ENCODE results near the gene GIMAP1.
"Not testable (repeated sequence)": the region's sequence is repeated elsewhere in the genome, so short reads cannot be mapped to it uniquely, and the experiment has no call there.

Gene GIMAP1

GRCh38 chr7:150716368-150716767, at the start of gene GIMAP1:
GIMAP1 (plus strand) TSS chr7:150716613; CDS start chr7:150719048, 2,435 bp downstream.
- no peak for DNase-seq (ENCODE audit: insufficient read length, low spot score)
- no peak for FAIRE-seq

- FAIRE-seq, result no peak
Measured at GRCh38 chr7:150668472-150668911, 47.9 kb upstream of the GIMAP1 start.

GRCh38 chr7:150668977-150669376, 47.4 kb upstream of the GIMAP1 start:
- FAIRE-seq (no peak), DNase-seq (ENCODE audit: insufficient read length, low spot score) (no peak)

More at GRCh38 chr7:150668472-150668911, 47.9 kb upstream of the GIMAP1 start:
- no peak for DNase-seq (ENCODE audit: insufficient read length, low spot score)

- FAIRE-seq; DNase-seq (ENCODE audit: insufficient read length, low spot score): not testable (repeated sequence)
Measured at GRCh38 chr7:150671798-150672585, 44.4 kb upstream of the GIMAP1 start.

- no peak for FAIRE-seq
- no peak for DNase-seq (ENCODE audit: insufficient read length, low spot score)
Measured at GRCh38 chr7:150675714-150676113, 40.7 kb upstream of the GIMAP1 start.

- not testable (repeated sequence) for DNase-seq (ENCODE audit: insufficient read length, low spot score); FAIRE-seq
Measured at GRCh38 chr7:150676276-150676675, 40.1 kb upstream of the GIMAP1 start.

- not testable (repeated sequence) for DNase-seq (ENCODE audit: insufficient read length, low spot score); FAIRE-seq
Measured at GRCh38 chr7:150676854-150677253, 39.6 kb upstream of the GIMAP1 start.

- FAIRE-seq, result not testable (repeated sequence)
Measured at GRCh38 chr7:150678601-150679000, 37.8 kb upstream of the GIMAP1 start.

GRCh38 chr7:150680364-150680763, 36.0 kb upstream of the GIMAP1 start:
- not testable (repeated sequence) for FAIRE-seq; DNase-seq (ENCODE audit: insufficient read length, low spot score)

More at GRCh38 chr7:150678601-150679000, 37.8 kb upstream of the GIMAP1 start:
- not testable (repeated sequence) for DNase-seq (ENCODE audit: insufficient read length, low spot score)

- DNase-seq (ENCODE audit: insufficient read length, low spot score) (peak; percentile 19), FAIRE-seq (no peak)
Measured at GRCh38 chr7:150685219-150686029, 31.0 kb upstream of the GIMAP1 start, which contains the start of gene GIMAP2. GIMAP2 (plus strand) TSS chr7:150685706; CDS start chr7:150687060, 1,354 bp downstream.

GRCh38 chr7:150686030-150686631, 30.3 kb upstream of the GIMAP1 start:
- FAIRE-seq, result no peak
- DNase-seq (ENCODE audit: insufficient read length, low spot score), result no peak

- no peak for DNase-seq (ENCODE audit: insufficient read length, low spot score)
- no peak for FAIRE-seq
Measured at GRCh38 chr7:150688630-150689029, 27.8 kb upstream of the GIMAP1 start.

GRCh38 chr7:150695654-150696053, 20.8 kb upstream of the GIMAP1 start:
- FAIRE-seq, result no peak

GRCh38 chr7:150703209-150703608, 13.2 kb upstream of the GIMAP1 start:
- no peak for FAIRE-seq
- DNase-seq (ENCODE audit: insufficient read length, low spot score), result no peak

More at GRCh38 chr7:150695654-150696053, 20.8 kb upstream of the GIMAP1 start:
- no peak for DNase-seq (ENCODE audit: insufficient read length, low spot score)

GRCh38 chr7:150715293-150715692, 1.1 kb upstream of the GIMAP1 start:
- FAIRE-seq (no peak), DNase-seq (ENCODE audit: insufficient read length, low spot score) (no peak)

- FAIRE-seq, result no peak
- DNase-seq (ENCODE audit: insufficient read length, low spot score), result no peak
Measured at GRCh38 chr7:150715738-150716137, 675 bp upstream of the GIMAP1 start.

- DNase-seq (ENCODE audit: insufficient read length, low spot score), result no peak
- FAIRE-seq, result no peak
Measured at GRCh38 chr7:150716939-150717338, 526 bp downstream of the GIMAP1 start.

GRCh38 chr7:150717814-150718420, 1.5 kb downstream of the GIMAP1 start:
- DNase-seq (ENCODE audit: insufficient read length, low spot score) (no peak), FAIRE-seq (no peak)

GRCh38 chr7:150719436-150719835, 3.0 kb downstream of the GIMAP1 start:
- FAIRE-seq, result no peak
- no peak for DNase-seq (ENCODE audit: insufficient read length, low spot score)

All from HTR-8/SVneo (cell line).